Measurements from ENCODE around the gene NDFIP1. TPM values are rescaled to one million over a fixed set of nuclear protein-coding genes. Genes with fewer than 3 reads are reported as not detected.

The NDFIP1 gene
- total and polyA plus RNA-seq, 2 of the 8 experiments (the other 6 are each of a cell fraction or from before 2014, with no cell fraction given): 8.8 to 27.1 TPM

GRCh38 chr5:142132916-142133315 lies 24.3 kb downstream of the NDFIP1 start:
- POLR2A ChIA-PET (ENCODE audit: partially characterized antibody): interaction anchor here (1.7 kb wide), 1 partner anchor 121 kb away, joined by 4 read pairs; the partner anchor contains the start of gene GNPDA1
- TF ChIP-seq CEBPB (IDR thresholded peaks at IDR 0.05; ENCODE audit: low read depth, low read length): no peak
- TF ChIP-seq EP300 (IDR thresholded peaks at IDR 0.05; ENCODE audit: borderline replicate concordance in 1 of 2, low read depth in 2 of 2, low read length in 2 of 2): no peak
- no peak for TF ChIP-seq RFX5 (IDR thresholded peaks at IDR 0.05; ENCODE audit: borderline replicate concordance, low read depth, low read length)
- no peak overlapping the region for H2BK5ac ChIP-seq (ENCODE audit: low read depth, low read length)

More at GRCh38 chr5:142132916-142133315, 24.3 kb downstream of the NDFIP1 start:
- H3K9ac ChIP-seq (replicated peaks in 1 of 4; ENCODE audit: extremely low read depth in 1 of 4, low read depth in 3 of 4, low read length in 3 of 4): no peak overlapping the region
- no peaks in the 10 kb centered on the region for H4K20me1 ChIP-seq (replicated peaks in 1 of 2; ENCODE audit: control insufficient read depth in 1 of 2, insufficient read depth in 2 of 2, low read length in 2 of 2)
- H2BK12ac ChIP-seq (ENCODE audit: low read depth, low read length): no peak overlapping the region
- H2AK5ac ChIP-seq (ENCODE audit: low read depth, low read length): no peak overlapping the region
- no peak overlapping the region for H3K23ac ChIP-seq (ENCODE audit: insufficient read length)
- H3K79me1 ChIP-seq (ENCODE audit: low read depth, low read length): no peaks in the 10 kb centered on the region
- peaks cover 0 to 5% (median 2%) of the 10 kb centered on the region in 4 experiments; a peak in 2 of 7 replicates for H3K4me1 ChIP-seq (replicated peaks in 1 of 4; ENCODE audit: control insufficient read depth in 3 of 4, insufficient read depth in 4 of 4, low read length in 3 of 4)
- 94% methylated on average over 3 of the region's 3 CpGs; no CpG with 5 or more reads in 1 of the 2 experiments for WGBS, 2 experiments (ENCODE audit: extremely low coverage in 1 of 2, insufficient coverage in 1 of 2, insufficient read length in 1 of 2, insufficient replicate concordance in 2 of 2, low coverage in 1 of 2, low lambda C conversion rate in 2 of 2, missing lambda C conversion rate in 1 of 2)
- no peak overlapping the region for H2BK120ac ChIP-seq (replicated peaks; ENCODE audit: low read depth, low read length)
- DNase-seq (ENCODE audit: low read depth in 1 of 2, low spot score in 2 of 2): no peak
- H3K9me3 ChIP-seq (ENCODE audit: insufficient read depth in 2 of 2, low read depth in 1 of 2, low read length in 1 of 2): no peaks in the 10 kb centered on the region
- H2AFZ ChIP-seq (ENCODE audit: low read length): no peak overlapping the region
- H3K27me3 ChIP-seq (replicated peaks in 1 of 4; ENCODE audit: control insufficient read depth in 3 of 4, extremely low read depth in 1 of 4, insufficient read depth in 3 of 4, low read length in 3 of 4): no peaks in the 10 kb centered on the region
- no peak overlapping the region for H3K56ac ChIP-seq (replicated peaks; ENCODE audit: insufficient read length, low read depth, low read length)
- no peaks in the 10 kb centered on the region for H3K23me2 ChIP-seq (ENCODE audit: low read depth, low read length)
- FAIRE-seq: no peak
- H3K4me2 ChIP-seq (ENCODE audit: insufficient read depth in 1 of 2, low read depth in 2 of 2, low read length in 2 of 2): no peak overlapping the region
- CTCF ChIA-PET (ENCODE audit: partially characterized antibody): interaction anchor here (0.6 kb wide), 1 partner anchor 305 kb away, joined by 3 read pairs; no protein-coding TSS in a partner anchor
- H3K4ac ChIP-seq (replicated peaks; ENCODE audit: insufficient read length, low read depth, low read length): no peak overlapping the region
- H2BK15ac ChIP-seq (ENCODE audit: low read length): no peak overlapping the region
- no peak overlapping the region for H4K5ac ChIP-seq (ENCODE audit: insufficient read length, low read depth, low read length)
- H3K18ac ChIP-seq (ENCODE audit: extremely low read depth, low read length): no peak overlapping the region
- no peak overlapping the region for H3K4me3 ChIP-seq (ENCODE audit: extremely low read depth in 1 of 4, insufficient read depth in 2 of 4, low read depth in 3 of 4, low read length in 4 of 4)
- no peak overlapping the region for H3K27ac ChIP-seq (ENCODE audit: low read depth, low read length)
- H4K8ac ChIP-seq (ENCODE audit: extremely low read depth, insufficient read depth, low read length): no peak overlapping the region
- no peak overlapping the region for H3K14ac ChIP-seq (ENCODE audit: insufficient read length)
- H2BK20ac ChIP-seq (ENCODE audit: low read length): no peak overlapping the region
- H4K91ac ChIP-seq (replicated peaks; ENCODE audit: insufficient read length, low read length): no peak overlapping the region
- H3K79me2 ChIP-seq (ENCODE audit: control insufficient read depth in 1 of 2, insufficient read depth in 2 of 2, low read length in 2 of 2): peaks cover 0 to 12% of the 10 kb centered on the region in 2 experiments; a peak in 2 of 4 replicates
- H3K36me3 ChIP-seq (ENCODE audit: control insufficient read depth in 2 of 4, insufficient read depth in 4 of 4, low read length in 3 of 4): peaks cover 0 to 9% (median 2%) of the 10 kb centered on the region in 4 experiments; a peak in 2 of 8 replicates
